Dedifferentiated amniotic fluid mesenchymal stem cell (primary cell): ENCODE data around the gene SELENOH.
"Not testable (repeated sequence)": the region's sequence is repeated elsewhere in the genome, so short reads cannot be mapped to it uniquely, and the experiment has no call there.

Experiments used
- DNase-seq: peaks from one replicate; pipeline ENCODE4 v3.0.0-alpha.2; 2016; ENCODE audit errors: extremely low spot score

Gene SELENOH, protein sequence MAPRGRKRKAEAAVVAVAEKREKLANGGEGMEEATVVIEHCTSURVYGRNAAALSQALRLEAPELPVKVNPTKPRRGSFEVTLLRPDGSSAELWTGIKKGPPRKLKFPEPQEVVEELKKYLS

DNA sequence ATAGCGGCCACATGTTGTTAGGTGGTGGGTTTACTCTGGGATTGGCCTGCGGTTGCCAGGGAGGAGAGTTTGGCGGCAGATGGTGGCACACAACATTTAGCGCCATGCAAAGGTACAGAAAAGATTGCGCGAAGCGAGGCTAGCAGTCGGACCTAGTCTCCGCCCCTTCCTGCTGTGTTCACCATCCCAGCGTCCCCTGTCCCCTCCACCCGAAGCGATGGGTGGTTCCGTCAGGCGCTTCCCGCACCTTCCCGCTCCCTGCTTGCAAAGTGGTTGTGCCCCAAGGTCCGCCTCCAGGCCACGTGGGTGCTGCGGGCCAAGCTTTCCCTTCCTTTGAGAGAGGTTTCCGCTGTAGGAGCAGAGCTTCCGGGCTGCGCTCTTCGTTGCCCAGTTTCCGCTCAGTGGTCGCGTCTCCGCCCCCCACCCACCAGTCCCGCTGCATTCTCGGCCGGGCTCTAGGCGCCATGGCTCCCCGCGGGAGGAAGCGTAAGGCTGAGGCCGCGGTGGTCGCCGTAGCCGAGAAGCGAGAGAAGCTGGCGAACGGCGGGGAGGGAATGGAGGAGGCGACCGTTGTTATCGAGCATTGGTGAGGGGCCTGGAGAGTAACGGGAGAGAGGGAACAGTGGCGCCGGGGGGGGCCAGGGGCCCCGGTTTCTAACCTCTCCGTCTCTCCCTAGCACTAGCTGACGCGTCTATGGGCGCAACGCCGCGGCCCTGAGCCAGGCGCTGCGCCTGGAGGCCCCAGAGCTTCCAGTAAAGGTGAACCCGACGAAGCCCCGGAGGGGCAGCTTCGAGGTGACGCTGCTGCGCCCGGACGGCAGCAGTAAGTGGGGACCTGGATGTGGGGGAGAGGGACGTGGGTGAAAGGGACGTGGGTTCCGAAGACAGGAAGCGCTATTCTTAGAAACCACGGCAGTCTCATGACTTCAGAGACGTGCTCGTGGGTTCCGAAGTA is at the start of gene SELENOH:
Gene SELENOH, plus strand, starts transcription at position 360 of the 955 bp plus-strand sequence. Its CDS starts 105 bp downstream, at position 465.
- DNase-seq, result peak; percentile 95

DNA sequence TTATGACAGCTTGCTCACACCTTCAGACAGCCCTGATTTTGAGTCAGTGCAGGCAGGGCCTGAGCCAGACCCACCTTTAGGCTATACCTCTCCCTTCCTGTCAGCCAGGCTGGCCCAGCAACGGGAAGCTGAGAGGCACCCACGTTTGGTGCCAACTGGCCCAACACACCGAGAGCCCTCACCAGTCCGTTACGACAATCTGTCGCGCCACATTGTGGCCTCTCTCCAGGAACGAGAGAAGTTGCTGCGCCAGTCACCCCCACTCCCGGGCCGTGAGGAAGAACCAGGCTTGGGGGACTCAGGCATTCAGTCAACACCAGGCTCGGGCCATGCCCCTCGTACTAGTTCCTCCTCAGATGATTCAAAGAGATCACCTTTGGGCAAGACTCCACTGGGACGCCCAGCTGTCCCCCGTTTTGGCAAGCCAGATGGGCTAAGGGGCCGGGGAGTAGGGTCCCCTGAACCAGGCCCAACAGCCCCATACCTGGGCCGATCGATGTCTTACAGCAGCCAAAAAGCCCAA is 42.4 kb upstream of the SELENOH start:
- no peak for DNase-seq

DNA sequence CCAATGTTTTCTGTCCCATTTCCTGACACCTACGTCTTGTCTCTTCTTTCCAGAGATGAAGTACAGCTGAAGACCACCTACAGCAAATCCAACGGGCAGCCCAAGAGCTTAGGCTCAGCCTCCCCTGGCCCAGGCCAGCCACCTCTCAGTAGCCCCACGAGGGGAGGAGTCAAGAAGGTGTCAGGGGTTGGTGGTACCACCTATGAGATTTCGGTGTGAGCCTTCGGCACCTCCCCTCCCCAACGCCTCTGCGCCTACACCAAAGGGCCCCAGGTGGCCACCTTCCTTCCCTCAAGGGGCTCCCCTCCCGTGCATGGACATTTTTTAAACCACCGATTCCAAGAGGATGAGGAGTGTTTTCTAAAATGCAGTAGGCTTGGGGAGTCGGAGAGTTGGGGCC is 41.5 kb upstream of the SELENOH start:
- no peak for DNase-seq

DNA sequence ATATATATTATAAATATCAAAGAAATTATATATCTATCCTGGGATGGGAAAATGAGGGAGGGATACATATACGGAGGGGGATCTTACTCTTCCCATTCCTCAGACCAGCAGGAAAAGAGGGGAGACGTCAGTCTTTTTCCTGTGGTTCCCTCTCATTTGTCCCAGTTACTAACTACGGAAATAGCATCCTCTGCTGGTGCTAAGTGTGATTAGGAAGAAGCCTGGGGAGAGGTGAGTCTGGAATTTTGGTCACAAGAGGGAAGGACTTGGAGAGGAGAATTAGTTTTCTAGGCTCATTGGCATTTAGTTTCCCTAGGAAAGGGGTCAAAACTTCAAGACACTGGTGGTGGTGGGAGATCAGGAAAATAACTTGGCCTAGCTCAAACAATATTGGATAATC is 40.9 kb upstream of the SELENOH start:
- DNase-seq, result no peak

DNA sequence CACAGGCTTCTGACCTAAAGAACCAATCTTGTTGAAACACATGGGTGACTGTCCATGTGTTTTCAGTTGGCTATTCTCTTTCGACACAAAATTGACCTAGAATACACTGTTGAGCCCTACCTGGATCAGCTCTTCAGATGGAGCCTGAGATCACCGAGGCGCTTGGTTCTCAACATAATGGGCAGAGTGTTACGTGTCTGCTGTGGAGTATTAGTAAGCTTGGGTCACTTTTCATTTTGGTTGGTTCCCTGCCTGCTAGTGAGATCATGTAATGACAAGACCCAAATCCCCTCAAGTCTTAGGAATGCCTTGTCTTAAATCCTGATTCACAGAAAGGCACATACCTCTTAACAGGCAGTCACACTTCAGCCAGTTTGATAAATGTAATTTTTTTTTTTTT is 38.0 kb upstream of the SELENOH start:
- DNase-seq, result no peak

DNA sequence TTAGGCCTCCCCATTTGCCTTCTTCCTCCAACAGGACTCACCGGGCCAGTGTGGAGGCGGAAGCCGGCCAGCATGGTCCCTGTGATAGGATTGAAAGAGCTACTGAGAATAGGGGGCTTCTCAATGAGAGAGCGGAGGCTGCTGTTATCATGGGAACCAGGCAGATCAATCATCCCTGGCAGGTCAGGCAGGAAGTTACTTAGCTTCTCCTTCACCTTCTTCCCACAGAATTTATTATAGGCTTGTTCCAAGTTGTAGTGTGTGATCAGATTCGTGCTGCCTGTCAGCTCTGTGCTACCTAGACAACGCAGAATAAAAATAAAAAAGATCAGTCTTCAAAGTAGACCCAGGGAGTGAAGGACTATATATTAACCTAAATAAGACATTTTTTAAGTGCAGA is 36.4 kb upstream of the SELENOH start:
- no peak for DNase-seq

DNA sequence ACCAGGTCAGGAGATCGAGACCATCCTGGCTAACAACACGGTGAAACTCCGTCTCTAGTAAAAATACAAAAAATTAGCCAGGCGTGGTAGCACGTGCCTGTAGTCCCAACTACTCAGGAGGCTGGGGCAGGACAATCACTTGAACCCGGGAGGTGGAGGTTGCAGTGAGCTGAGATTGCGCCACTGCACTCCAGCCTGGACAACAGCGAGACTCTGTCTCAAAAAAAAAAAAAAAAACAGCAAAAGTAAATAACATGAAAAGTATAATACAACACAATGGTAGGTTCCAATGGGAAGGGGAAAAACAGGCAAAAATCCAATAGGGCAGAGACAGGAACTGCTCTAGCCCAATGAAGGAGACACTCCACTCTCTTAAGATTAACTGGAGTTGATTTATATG is 35.9 kb upstream of the SELENOH start:
- DNase-seq, result not testable (repeated sequence)

DNA sequence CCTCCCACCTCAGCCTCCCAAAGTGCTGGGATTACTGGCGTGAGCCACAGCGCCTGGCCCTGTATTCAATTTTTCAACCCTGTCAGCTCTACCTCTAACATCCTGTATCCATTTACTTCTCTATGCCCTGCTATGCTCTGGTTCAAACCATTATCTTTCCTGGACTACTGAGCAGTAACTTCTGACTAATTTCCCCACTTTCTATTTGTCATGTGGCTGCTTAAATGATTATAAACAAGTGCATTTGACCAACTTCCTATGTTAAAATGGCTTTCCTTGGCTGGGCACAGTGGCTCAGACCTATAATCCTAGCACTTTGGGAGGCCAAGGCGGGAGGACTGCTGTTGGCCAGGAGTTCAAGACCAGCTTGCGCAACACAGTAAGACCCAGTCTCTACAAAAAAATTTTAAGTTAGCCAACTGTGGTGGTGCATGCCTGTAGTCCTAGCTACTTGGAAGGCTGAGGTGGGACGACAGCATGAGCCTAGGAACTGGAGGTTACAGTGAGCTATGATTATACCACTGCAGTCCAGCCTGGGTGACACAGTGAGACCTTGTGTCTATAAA is 31.4 kb upstream of the SELENOH start:
- DNase-seq, result no peak

DNA sequence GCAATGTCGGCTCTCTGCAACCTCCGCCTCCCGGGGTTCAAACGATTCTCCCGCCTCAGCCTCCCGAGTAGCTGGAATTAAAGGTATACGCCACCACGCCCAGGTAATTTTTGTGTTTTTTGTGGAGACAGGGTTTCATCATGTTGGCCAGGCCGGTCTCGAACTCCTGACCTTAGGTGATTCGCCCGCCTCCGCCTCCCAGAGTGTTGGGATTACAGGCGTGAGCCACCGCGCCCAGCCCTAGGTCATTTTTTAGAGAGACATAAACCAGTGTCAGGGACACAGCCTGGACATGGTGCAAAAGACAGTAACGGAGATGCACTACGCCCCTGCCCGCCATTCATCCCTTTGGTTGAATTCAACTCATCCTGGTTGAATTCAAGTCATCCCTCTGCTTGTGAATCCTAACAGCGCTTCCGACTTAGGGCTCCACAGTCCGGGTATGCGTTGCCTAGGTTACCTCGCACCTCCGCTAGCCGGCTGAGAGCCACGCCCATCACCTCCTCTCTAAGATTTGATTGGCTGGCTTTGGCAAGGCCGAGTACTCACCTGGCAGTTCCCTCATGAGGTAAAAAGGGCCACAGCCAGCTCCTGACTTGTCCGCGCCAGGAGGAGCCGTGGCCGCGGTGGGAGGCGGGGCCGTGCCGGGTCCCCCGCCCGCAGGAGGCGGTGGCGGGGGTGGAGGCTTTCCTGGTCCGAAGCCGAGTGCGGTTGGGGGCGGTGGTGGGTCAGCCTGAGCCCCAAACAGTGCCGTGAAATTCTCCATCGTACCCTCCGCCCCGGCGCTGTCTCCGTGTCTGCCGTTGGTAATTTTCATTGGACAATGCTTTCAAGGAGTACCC is 29.7 kb upstream of the SELENOH start, which contains the start of gene MED19:
Gene MED19, minus strand, starts transcription at position 802 of the 842 bp plus-strand sequence. Its CDS starts 36 bp downstream, at position 766.
- DNase-seq, result peak; percentile 20

DNA sequence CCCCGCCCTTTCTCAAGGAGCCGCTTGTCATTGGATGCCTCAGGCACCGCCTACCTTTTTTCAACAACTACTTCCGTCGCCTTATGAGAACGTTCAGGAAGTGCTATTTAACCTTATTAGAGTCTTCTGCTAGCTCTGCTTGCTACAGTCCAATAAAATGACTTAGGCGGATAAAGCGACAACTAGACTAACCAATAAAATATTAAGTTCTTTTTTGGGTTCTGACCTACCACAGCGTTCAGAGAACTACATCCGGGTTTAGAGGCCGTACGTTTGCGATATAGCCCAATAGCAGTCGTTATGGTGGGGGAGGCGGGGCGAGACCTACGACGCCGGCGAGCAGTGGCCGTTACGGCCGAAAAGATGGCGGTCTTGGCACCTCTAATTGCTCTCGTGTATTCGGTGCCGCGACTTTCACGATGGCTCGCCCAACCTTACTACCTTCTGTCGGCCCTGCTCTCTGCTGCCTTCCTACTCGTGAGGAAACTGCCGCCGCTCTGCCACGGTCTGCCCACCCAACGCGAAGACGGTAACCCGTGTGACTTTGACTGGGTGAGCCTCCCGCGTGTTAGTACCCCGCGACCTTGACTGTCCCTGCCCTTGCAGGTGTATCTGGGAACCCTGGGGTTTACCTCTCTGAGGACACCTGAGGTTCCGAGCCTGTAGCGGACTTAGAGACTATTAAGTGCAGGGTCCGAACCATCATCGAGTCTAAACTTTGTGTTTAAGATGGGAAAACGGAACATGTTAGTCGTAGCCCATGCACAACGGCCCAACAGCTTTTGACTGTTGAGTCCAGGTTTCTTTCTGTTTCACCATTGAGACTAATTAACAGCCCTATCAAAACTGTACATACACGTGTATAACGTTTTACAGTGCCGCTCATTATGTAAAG is 28.8 kb upstream of the SELENOH start, which contains the start of gene TMX2:
Gene TMX2, plus strand, starts transcription at position 338 of the 895 bp plus-strand sequence. Its CDS starts 26 bp downstream, at position 364.
- DNase-seq, result peak; percentile 99

DNA sequence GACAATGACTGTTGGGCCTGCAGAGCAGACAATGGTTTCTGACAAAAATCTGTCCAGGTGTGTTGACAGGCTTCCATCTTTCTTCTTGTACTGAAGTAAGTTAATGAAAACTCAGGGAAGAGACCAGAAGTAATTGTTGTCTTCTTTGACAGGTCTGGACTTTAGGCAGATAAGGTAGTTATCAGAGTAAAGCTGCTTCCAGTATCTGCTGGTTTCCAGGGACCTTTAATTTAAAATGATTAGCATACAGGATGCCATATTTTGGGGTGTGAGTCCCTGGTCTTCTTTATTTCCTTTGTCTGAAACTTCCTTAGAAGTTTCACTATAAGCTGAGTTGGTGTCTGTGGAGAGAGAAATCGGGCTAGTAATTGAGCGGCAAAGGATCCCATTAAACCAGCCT is 27.5 kb upstream of the SELENOH start:
- DNase-seq, result no peak

DNA sequence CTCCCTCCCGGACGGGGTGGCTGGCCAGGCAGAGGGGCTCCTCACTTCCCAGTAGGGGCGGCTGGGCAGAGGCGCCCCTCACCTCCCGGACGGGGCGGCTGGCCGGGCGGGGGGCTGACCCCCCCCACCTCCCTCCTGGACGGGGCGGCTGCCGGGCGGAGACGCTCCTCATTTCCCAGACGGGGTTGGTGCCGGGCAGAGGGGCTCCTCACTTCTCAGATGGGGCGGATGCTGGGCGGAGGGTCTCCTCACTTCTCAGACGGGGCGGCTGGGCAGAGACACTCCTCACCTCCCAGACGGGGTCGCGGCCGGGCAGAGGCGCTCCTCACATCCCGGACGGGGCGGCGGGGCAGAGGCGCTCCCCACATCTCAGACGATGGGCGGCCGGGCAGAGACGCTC is 24.6 kb upstream of the SELENOH start:
- not testable (repeated sequence) for DNase-seq

DNA sequence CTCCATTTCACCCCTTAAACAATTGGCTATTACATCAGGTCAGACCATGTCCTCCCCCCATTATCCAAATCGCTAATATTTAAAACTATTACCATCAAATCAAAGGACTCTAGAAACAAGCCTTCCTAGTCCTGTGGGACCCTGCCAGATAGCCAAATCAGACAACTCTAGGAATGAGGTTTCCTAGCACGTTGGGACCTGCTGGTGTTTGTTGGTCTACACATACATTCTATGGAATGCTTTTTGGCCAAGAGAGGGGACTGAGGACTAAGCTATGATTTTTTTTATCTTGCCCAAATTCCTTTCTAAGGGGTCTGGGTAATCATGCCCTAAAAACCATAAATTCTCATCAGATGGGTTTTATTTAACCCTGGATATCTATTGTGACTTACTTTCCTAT is 14.1 kb upstream of the SELENOH start:
- no peak for DNase-seq

DNA sequence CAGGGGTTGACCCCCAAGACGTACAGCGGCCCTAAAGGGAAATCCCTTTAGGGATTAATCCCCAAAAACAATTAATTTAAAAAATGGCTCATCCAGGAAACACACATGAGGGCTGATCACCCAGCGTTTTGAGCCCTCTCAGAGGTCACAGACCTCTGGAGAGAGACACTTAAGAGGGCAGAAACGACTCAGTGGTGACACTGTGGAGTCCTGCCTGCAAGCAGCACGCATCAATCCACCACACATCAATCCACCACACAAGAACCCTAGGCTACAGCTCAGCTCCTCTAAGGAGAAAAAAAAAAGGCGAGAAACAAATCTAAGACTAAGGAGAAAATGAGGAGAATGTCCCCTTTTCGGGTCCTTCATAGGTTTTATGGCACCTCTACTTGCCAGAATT is 12.5 kb upstream of the SELENOH start:
- DNase-seq, result no peak

DNA sequence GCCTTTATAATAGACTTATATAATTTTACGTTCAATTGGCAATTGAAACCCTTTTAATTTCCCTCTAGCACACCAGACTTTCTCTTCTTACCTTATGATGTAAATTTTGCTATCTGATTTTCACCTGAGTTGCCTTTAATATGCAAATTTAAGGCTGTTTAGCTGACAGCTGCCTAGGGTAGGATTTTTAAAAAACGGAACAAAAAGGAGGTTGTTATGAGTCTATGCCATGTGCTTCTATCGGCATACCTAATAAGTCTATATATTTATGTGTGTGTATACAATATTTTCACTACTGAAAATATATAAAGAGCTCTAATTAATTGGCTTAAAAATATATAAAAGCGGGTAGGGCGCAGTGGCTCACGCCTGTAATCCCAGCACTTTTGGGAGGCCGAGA is 11.8 kb upstream of the SELENOH start:
- no peak for DNase-seq

DNA sequence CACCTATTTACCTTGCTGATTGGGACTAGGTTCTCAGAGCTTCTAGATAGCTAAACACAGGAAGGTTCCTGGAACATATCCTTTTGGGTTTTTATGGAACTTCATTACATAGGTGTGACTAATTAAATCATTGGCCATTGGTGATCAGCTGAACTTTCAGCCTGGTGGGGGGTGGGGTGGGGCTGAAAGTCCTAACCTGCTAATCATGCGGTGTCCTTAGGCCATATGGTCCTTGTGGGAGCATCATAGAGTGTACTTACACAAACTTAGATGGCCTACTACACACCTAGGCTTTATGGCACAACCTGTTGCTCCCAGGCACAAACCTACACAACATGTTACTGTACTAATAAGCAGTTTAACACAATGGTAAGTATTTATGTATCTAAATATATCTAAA is 8.6 kb upstream of the SELENOH start:
- no peak for DNase-seq

DNA sequence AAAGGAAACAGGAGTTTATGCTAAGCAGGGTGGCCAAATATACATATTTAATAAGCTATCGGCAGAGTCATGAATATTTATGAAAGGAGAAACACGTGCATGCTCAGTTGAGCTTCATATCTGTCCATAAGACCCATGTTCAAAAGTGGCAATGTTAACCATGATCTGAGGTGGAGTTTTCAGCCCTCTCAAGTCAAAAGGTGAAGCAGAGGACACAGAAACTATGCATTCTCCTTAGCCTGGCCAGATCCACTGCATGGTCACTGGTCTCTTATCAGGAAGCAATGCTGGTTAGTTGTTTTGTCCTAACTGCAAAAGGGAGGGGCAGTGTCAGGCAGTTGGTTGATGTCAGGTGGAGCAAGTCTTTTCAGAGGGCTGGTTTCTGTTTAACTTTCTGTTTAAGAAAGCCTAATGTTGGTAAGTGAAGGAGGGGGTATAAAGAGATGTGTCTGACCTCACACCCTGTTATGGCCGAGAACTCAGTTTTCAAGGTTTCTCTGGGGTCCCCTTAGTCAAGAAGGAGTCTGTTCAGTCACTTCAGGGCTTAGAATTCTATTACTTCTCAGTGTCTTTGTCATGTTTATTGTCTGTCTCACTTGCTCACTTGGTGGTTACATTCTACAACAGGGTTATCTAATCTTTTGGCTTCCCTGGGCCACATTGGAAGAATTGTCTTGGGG is 5.5 kb upstream of the SELENOH start:
- no peak for DNase-seq

DNA sequence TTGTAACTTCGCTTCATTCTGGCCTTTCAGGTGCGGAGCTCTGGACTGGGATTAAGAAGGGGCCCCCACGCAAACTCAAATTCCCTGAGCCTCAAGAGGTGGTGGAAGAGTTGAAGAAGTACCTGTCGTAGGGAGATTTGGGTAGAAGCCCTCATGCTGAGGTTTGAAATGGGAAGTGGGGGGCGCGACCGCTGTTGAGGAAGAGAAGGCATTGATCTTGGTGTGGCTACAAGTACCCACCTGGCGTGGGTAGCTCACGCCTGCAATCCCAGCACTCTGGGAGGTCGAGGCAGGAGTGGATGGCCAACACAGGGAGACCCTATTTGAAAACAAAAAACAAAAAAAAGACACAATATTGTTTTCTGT is 779 bp downstream of the SELENOH start:
- no peak for DNase-seq

DNA sequence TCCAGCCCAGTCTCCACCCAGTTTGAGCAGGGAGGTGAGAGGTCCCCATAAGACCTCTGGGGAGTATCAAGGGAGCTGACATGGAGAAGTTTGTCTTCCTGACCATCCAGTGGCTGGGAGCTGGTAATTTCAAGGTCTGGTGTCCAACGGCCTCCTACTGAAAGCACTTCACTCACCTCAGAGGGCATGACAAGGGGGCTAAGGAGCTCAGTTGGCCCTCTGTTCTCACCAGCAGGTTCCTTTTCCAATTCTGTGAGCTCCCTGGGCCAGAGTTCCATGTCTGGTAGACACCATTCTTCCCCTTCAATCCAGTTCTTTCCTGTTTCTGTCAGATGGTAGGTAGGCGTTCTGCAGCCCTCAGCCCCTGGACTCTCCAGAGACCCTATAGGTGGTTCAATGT is 3.1 kb downstream of the SELENOH start:
- no peak for DNase-seq

DNA sequence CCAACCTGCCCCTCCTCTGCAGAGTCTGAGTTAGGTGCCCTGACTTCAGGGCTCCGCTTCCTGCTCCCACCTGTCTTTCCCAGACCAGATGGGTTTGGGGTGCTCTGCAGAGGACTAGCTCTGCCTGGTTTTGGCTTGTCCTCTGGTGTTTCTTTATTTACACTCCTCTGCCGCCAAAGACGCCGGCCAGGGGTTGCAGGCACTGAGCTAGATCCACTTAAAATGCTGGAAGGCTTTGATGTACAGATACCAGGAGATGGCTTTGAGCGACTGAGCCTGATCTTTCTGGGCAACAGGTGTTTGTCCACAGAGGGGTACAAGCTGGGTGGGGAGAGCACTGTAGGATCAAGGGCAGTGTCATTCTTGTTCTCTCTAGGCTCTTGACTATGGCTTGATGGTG is 3.9 kb downstream of the SELENOH start:
- DNase-seq, result no peak
